ENCODE measurements around the gene ZNF24.

DNA sequence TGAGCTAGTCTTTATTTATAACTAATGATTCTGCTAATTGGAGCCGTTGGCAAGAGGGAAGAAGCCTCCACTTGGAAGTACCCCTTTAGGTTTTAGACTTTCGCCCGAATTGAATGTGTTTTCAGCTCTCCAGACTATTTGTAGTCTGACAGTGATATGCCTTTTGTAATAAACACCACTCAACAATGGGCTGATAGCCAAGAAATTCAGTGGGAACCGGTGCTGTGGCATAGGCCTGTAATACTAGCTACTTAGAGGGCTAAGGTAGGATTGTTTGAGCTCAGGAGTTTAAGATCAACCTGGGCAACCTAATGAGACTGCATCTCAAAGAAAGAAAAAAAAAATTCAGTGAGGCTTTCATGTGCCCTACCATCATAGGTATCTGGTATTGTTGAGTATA is 40.6 kb downstream of the ZNF24 start:
- TF ChIP-seq, protein P1, sequence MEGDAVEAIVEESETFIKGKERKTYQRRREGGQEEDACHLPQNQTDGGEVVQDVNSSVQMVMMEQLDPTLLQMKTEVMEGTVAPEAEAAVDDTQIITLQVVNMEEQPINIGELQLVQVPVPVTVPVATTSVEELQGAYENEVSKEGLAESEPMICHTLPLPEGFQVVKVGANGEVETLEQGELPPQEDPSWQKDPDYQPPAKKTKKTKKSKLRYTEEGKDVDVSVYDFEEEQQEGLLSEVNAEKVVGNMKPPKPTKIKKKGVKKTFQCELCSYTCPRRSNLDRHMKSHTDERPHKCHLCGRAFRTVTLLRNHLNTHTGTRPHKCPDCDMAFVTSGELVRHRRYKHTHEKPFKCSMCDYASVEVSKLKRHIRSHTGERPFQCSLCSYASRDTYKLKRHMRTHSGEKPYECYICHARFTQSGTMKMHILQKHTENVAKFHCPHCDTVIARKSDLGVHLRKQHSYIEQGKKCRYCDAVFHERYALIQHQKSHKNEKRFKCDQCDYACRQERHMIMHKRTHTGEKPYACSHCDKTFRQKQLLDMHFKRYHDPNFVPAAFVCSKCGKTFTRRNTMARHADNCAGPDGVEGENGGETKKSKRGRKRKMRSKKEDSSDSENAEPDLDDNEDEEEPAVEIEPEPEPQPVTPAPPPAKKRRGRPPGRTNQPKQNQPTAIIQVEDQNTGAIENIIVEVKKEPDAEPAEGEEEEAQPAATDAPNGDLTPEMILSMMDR (IDR thresholded peaks at IDR 0.05; ENCODE audit: borderline replicate concordance, extremely low read depth, low read length, poor library complexity, severe bottlenecking), result no peak
- TF ChIP-seq EZH2 (IDR thresholded peaks at IDR 0.05; ENCODE audit: borderline replicate concordance, low read depth, low read length, severe bottlenecking), result no peak
